DOHH2 (cell line): ENCODE results near the gene C11orf42.

Source experiments
- H3F3A ChIP-seq: fragments of 200-600 bp; sonication (generic), shearing (Covaris generic); 2 replicates; pipeline ENCODE4 v1.6.0; 2016; ENCODE audit warnings: antibody characterized with exemption, mild to moderate bottlenecking; ENCODE audit not compliant: control insufficient read depth, insufficient read depth
- H3K27ac ChIP-seq: fragments of 200-600 bp; sonication (generic); 2 replicates; pipeline ENCODE4 v1.5.1; 2014; ENCODE audit warnings: low read depth, mild to moderate bottlenecking, low read length, moderate library complexity
- H3K27me3 ChIP-seq: fragments of 200-600 bp; sonication (generic); 2 replicates; pipeline ENCODE4 v1.6.1; 2014; ENCODE audit warnings: mild to moderate bottlenecking, low read length, mixed read lengths; ENCODE audit not compliant: control insufficient read depth
- H3K36me3 ChIP-seq: fragments of 200-600 bp; sonication (generic); 2 replicates; pipeline ENCODE4 v1.6.1; 2014; ENCODE audit warnings: mild to moderate bottlenecking, low read length, moderate library complexity, mixed read lengths; ENCODE audit not compliant: control insufficient read depth
- H3K4me1 ChIP-seq: fragments of 200-600 bp; sonication (generic); 2 replicates; pipeline ENCODE4 v1.6.1; 2014; ENCODE audit warnings: mild to moderate bottlenecking, low read length, mixed read lengths; ENCODE audit not compliant: control insufficient read depth
- H3K4me2 ChIP-seq: fragments of 200-600 bp; sonication (generic); 2 replicates; pipeline ENCODE4 v1.6.0; 2014; ENCODE audit warnings: mild to moderate bottlenecking, low read length, moderate library complexity
- H3K4me3 ChIP-seq: fragments of 200-600 bp; sonication (generic); 2 replicates; pipeline ENCODE4 v1.5.1; 2014; ENCODE audit warnings: mild to moderate bottlenecking, low read length, mixed read lengths
- H3K79me2 ChIP-seq: fragments of 200-600 bp; sonication (generic); 2 replicates; pipeline ENCODE4 v1.6.1; 2014; ENCODE audit warnings: mild to moderate bottlenecking, low read length, mixed read lengths; ENCODE audit not compliant: control insufficient read depth
- H3K9me2 ChIP-seq: fragments of 200-600 bp; sonication (generic); replicated peaks from 2 replicates; pipeline ENCODE4 v1.6.1; 2014; ENCODE audit warnings: mild to moderate bottlenecking, low read length, mixed read lengths; ENCODE audit not compliant: control insufficient read depth
- H3K9me3 ChIP-seq: fragments of 200-600 bp; sonication (generic); 2 replicates; pipeline ENCODE4 v1.6.1; 2014; ENCODE audit warnings: antibody characterized with exemption, low read length, mixed read lengths; ENCODE audit not compliant: control insufficient read depth, insufficient read depth
- H4K20me1 ChIP-seq: fragments of 200-600 bp; sonication (generic); 2 replicates; pipeline ENCODE4 v1.6.0; 2014; ENCODE audit warnings: low read depth, mild to moderate bottlenecking, antibody characterized with exemption, low read length, moderate library complexity; ENCODE audit not compliant: control insufficient read depth, insufficient read depth
- EZH2phosphoT487 ChIP-seq: fragments of 200-600 bp; sonication (generic); IDR thresholded peaks from 2 replicates; pipeline ENCODE4 v1.6.1; 2017; ENCODE audit warnings: borderline replicate concordance, mild to moderate bottlenecking, antibody characterized with exemption, low read length, moderate library complexity, mixed read lengths
- TF ChIP-seq, protein P1 (sequence below): fragments of 200-600 bp; sonication (generic); IDR thresholded peaks from one replicate; pipeline ENCODE4 v1.5.1; 2014; ENCODE audit warnings: antibody characterized with exemption, mild to moderate bottlenecking, low read depth, low read length; ENCODE audit not compliant: poor library complexity, severe bottlenecking

Gene C11orf42

DNA sequence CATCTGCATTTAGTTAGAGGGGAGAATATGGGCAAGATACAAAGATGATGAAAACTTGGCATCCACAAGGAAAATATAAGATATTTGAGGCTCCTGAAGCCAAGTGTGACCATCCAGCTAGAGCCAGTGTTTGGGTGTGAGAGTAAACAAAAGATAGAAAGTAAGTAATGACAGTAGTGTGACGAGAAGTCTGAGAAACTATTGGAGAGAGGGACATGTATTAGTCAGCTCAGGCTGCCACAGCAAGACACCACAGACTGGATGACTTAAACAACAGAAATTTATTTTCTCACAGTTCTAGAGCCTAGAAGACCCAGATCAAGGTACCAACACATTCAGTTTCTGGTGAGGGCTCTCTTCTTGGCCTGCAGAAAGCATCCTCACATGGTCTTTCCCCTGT lies 47.8 kb downstream of the C11orf42 start:
- H3K27ac ChIP-seq = no peak overlapping the region
- H3K79me2 ChIP-seq = no peaks in the 10 kb centered on the region
- no peak for TF ChIP-seq EZH2phosphoT487
- TF ChIP-seq, protein P1, sequence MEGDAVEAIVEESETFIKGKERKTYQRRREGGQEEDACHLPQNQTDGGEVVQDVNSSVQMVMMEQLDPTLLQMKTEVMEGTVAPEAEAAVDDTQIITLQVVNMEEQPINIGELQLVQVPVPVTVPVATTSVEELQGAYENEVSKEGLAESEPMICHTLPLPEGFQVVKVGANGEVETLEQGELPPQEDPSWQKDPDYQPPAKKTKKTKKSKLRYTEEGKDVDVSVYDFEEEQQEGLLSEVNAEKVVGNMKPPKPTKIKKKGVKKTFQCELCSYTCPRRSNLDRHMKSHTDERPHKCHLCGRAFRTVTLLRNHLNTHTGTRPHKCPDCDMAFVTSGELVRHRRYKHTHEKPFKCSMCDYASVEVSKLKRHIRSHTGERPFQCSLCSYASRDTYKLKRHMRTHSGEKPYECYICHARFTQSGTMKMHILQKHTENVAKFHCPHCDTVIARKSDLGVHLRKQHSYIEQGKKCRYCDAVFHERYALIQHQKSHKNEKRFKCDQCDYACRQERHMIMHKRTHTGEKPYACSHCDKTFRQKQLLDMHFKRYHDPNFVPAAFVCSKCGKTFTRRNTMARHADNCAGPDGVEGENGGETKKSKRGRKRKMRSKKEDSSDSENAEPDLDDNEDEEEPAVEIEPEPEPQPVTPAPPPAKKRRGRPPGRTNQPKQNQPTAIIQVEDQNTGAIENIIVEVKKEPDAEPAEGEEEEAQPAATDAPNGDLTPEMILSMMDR = no peak
- H3K9me2 ChIP-seq = no peaks in the 10 kb centered on the region
- H3K4me1 ChIP-seq = no peaks in the 10 kb centered on the region
- H3K4me3 ChIP-seq = no peak overlapping the region
- H3F3A ChIP-seq = no peaks in the 10 kb centered on the region
- H3K27me3 ChIP-seq = 0 out of 2 replicates have a peak, but pooled peaks cover 12% of the 10 kb centered on the region
- H3K4me2 ChIP-seq = no peak overlapping the region
- no peaks in the 10 kb centered on the region for H3K9me3 ChIP-seq
- no peaks in the 10 kb centered on the region for H3K36me3 ChIP-seq
- no peaks in the 10 kb centered on the region for H4K20me1 ChIP-seq

GRCh38 chr11:6258141-6258540 lies 52.8 kb downstream of the C11orf42 start:
- H3F3A ChIP-seq = no peaks in the 10 kb centered on the region
- no peaks in the 10 kb centered on the region for H3K9me2 ChIP-seq
- H3K4me3 ChIP-seq = no peak overlapping the region
- H3K4me1 ChIP-seq = no peaks in the 10 kb centered on the region
- no peaks in the 10 kb centered on the region for H3K36me3 ChIP-seq
- H4K20me1 ChIP-seq = no peaks in the 10 kb centered on the region
- TF ChIP-seq, protein P1 = no peak
- H3K27me3 ChIP-seq = 0 out of 2 replicates have a peak, but pooled peaks cover 12% of the 10 kb centered on the region
- H3K4me2 ChIP-seq = no peak overlapping the region
- H3K27ac ChIP-seq = no peak overlapping the region
- no peaks in the 10 kb centered on the region for H3K9me3 ChIP-seq
- H3K79me2 ChIP-seq = no peaks in the 10 kb centered on the region

DNA sequence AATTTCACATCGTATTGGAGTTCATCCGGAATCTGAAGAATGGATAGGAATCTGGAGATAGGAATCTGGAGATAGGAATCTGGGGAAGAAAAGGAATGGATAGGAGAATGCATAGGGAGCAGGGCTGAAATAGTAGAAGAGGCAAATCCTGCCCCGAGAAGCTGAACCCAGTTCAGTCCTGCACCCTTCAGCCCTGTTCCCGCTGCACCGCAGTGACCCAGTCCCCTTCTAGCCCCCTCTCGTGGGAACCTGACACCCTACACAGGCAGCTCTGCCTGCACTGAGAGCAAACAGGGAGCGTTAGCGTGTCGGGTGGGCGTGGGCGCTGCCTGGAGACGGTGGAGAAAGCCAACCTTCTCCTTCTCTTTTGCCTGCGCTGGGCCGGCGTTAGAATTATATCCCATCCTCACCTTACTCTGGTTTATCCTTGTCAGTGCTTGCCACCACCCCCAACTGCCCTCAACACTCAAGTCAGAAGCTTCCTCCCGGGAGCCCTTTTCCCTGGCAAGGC lies 53.3 kb downstream of the C11orf42 start:
- H3K36me3 ChIP-seq = no peaks in the 10 kb centered on the region
- H3K27ac ChIP-seq = no peak overlapping the region

More for the DNA sequence above, 53.3 kb downstream of the C11orf42 start:
- H3F3A ChIP-seq = no peaks in the 10 kb centered on the region
- H4K20me1 ChIP-seq = no peaks in the 10 kb centered on the region
- no peaks in the 10 kb centered on the region for H3K79me2 ChIP-seq
- H3K4me3 ChIP-seq = no peak overlapping the region
- 0 out of 2 replicates have a peak, but pooled peaks cover 12% of the 10 kb centered on the region for H3K27me3 ChIP-seq
- no peaks in the 10 kb centered on the region for H3K9me2 ChIP-seq
- H3K4me2 ChIP-seq = no peak overlapping the region
- TF ChIP-seq, protein P1 = no peak
- no peak for TF ChIP-seq EZH2phosphoT487
- no peaks in the 10 kb centered on the region for H3K4me1 ChIP-seq
- H3K9me3 ChIP-seq = no peaks in the 10 kb centered on the region
